Measurements from ENCODE around the gene UPP2.

- TF ChIP-seq GATA2 (IDR thresholded peaks at IDR 0.05; ENCODE audit: low read depth, low read length), result no peak
- no peak for TF ChIP-seq GATA3 (IDR thresholded peaks at IDR 0.05; ENCODE audit: low read depth, low read length)
Measured at GRCh38 chr2:158134655-158135054, 33.0 kb downstream of the UPP2 start.
